ENCODE results near the gene TDP1. TPM values are rescaled to one million over a fixed set of nuclear protein-coding genes. Genes with fewer than 3 reads are reported as not detected.

Gene TDP1
- total RNA-seq, 6 donors from 2014 or later, result 6.4 to 33.5 (median 13.5) TPM

- H3K27ac ChIP-seq, result no peak overlapping the region
- 3% methylated on average over 46 of the region's 60 CpGs; no CpG with 5 or more reads in 1 of the 2 donors for WGBS, 2 donors
- peaks cover 25 to 29% (median 27%) of the 10 kb centered on the region in 4 donors for H3K4me1 ChIP-seq
- TF ChIP-seq CTCF (IDR thresholded peaks at IDR 0.05), result no peak
- no peak for TF ChIP-seq POLR2AphosphoS5 (IDR thresholded peaks at IDR 0.05)
- TF ChIP-seq POLR2A (IDR thresholded peaks at IDR 0.05), result no peak
- TF ChIP-seq EP300 (IDR thresholded peaks at IDR 0.05), result no peak
- H3K36me3 ChIP-seq, result no peaks in the 10 kb centered on the region
- H3K9me3 ChIP-seq, result no peaks in the 10 kb centered on the region
- H3K4me3 ChIP-seq, result peak overlapping the region; percentile 0 to 56 (median 40)
- DNase-seq (peak; percentile 22 to 85), ATAC-seq (ENCODE audit: low FRiP score in 2 of 2) (peak in 1 of 2 donors; percentile 18)
- peaks cover 0 to 32% (median 15%) of the 10 kb centered on the region in 4 donors for H3K27me3 ChIP-seq
Observed at GRCh38 chr14:90060965-90061684, 105.4 kb downstream of the TDP1 start.

- DNase-seq (peak in 1 of 2 donors; percentile 24), ATAC-seq (ENCODE audit: low FRiP score in 2 of 2) (peak in 1 of 2 donors; percentile 57)
- WGBS, 2 donors, result 1 to 3% methylated on average over 29 to 38 of the region's 52 CpGs
- Histone ChIP-seq H3K36me3 (no peaks in the 10 kb centered on the region), H3K4me1 (peaks cover 25 to 29% (median 27%) of the 10 kb centered on the region in 4 donors), H3K27me3 (peaks cover 0 to 32% (median 15%) of the 10 kb centered on the region in 4 donors), H3K27ac (no peak within 1 kb of the TSS), H3K4me3 (peak within 1 kb of the TSS in 3 of 4 donors; percentile 35 to 56 (median 44)), H3K9me3 (no peaks in the 10 kb centered on the region)
- TF ChIP-seq EP300 (IDR thresholded peaks at IDR 0.05) (no peak), POLR2A (IDR thresholded peaks at IDR 0.05) (no peak), POLR2AphosphoS5 (IDR thresholded peaks at IDR 0.05) (no peak), CTCF (IDR thresholded peaks at IDR 0.05) (no peak)
Observed at GRCh38 chr14:90061685-90062126, 106.0 kb downstream of the TDP1 start, which contains the start of gene KCNK13. TSS of gene KCNK13 (plus strand) at chr14:90061994. CDS start at chr14:90062206, 212 bp downstream.

GRCh38 chr14:90062127-90062794 is 106.5 kb downstream of the TDP1 start:
- Histone ChIP-seq H3K27ac (no peak overlapping the region), H3K4me1 (peaks cover 25 to 29% (median 27%) of the 10 kb centered on the region in 4 donors), H3K27me3 (peaks cover 0 to 32% (median 15%) of the 10 kb centered on the region in 4 donors), H3K36me3 (no peaks in the 10 kb centered on the region), H3K9me3 (no peaks in the 10 kb centered on the region), H3K4me3 (peak overlapping the region in 3 of 4 donors; percentile 35 to 56 (median 44))
- TF ChIP-seq CTCF (IDR thresholded peaks at IDR 0.05) (no peak), POLR2A (IDR thresholded peaks at IDR 0.05) (no peak), EP300 (IDR thresholded peaks at IDR 0.05) (no peak), POLR2AphosphoS5 (IDR thresholded peaks at IDR 0.05) (no peak)
- WGBS, 2 donors, result 2 to 4% methylated on average over 8 to 25 of the region's 63 CpGs
- ATAC-seq (ENCODE audit: low FRiP score in 2 of 2) (peak in 1 of 2 donors; percentile 39), DNase-seq (peak in 1 of 2 donors; percentile 86)

GRCh38 chr14:90062822-90063539 is 107.3 kb downstream of the TDP1 start:
- no peak for DNase-seq
- Histone ChIP-seq H3K36me3 (no peaks in the 10 kb centered on the region), H3K27ac (no peak overlapping the region), H3K27me3 (peaks cover 0 to 32% (median 15%) of the 10 kb centered on the region in 4 donors), H3K9me3 (no peaks in the 10 kb centered on the region), H3K4me1 (peaks cover 25 to 29% (median 27%) of the 10 kb centered on the region in 4 donors), H3K4me3 (peak overlapping the region in 3 of 4 donors; percentile 35 to 56 (median 44))
- no peak for TF ChIP-seq POLR2AphosphoS5 (IDR thresholded peaks at IDR 0.05)
- no peak for TF ChIP-seq EP300 (IDR thresholded peaks at IDR 0.05)
- no peak for TF ChIP-seq POLR2A (IDR thresholded peaks at IDR 0.05)
- TF ChIP-seq CTCF (IDR thresholded peaks at IDR 0.05), result no peak
- no peak for ATAC-seq (ENCODE audit: low FRiP score in 2 of 2)
- WGBS, 2 donors, result 26 to 28% methylated on average over 11 of the region's 11 CpGs
